ENCODE measurements around the gene GZMH. TPM values are rescaled to one million over a fixed set of nuclear protein-coding genes. Genes with fewer than 3 reads are reported as not detected.
"Not testable (repeated sequence)": the region's sequence is repeated elsewhere in the genome, so short reads cannot be mapped to it uniquely, and the experiment has no call there.

The GZMH gene, protein sequence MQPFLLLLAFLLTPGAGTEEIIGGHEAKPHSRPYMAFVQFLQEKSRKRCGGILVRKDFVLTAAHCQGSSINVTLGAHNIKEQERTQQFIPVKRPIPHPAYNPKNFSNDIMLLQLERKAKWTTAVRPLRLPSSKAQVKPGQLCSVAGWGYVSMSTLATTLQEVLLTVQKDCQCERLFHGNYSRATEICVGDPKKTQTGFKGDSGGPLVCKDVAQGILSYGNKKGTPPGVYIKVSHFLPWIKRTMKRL
- not detected in 2 replicates for total RNA-seq (2012; rRNA removed)

DNA sequence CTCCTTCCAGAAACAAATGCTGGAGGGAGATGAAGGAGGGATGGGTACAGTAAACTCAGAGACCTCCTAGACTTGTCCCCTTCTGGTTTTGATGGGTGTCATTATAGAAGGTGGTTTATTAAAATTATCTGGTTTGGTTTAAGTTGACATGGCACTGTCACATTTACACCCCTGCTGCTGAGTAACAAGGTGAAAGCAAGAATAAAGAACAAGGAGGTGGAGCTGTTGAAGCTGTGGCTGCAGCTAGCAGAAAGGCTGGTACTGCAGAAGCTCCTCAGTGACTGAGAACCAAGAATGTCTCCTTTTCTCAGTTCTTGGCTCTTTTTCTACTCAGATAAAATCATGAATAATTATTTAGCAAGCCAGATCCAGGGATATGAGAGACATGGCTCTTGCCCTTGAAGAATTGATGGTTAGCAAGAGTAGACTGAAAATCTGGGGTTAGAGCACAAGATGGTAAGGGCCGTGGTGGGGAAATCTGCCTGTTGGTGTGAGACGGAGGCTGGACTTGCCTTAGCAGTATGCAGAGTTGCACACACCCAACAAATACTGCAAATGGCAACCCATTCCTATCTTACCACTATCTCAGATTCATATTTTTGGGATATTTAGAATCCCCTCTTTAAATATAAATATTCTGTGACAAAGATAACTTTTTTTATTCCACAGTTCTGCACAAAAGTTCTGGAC, at the start of gene GZMH:
Gene GZMH (minus strand): TSS at position 31 of the 690 bp plus-strand sequence. CDS start 72 bp downstream, outside the sequence.
- H3K27me3 ChIP-seq (ENCODE audit: control insufficient read depth, insufficient read depth, low read length): no peaks in the 10 kb centered on the region
- H3K9me3 ChIP-seq (replicated peaks; ENCODE audit: low read length): peaks cover 4% of the 10 kb centered on the region
- H3K4me1 ChIP-seq (ENCODE audit: control insufficient read depth, insufficient read depth, low read length): no peaks in the 10 kb centered on the region
- H3K4me3 ChIP-seq (ENCODE audit: low read length): no peak within 1 kb of the TSS
- H3K36me3 ChIP-seq (ENCODE audit: insufficient read depth, low read length): no peaks in the 10 kb centered on the region
- no peak within 1 kb of the TSS for H3K4me2 ChIP-seq (ENCODE audit: low read length)
- no peak within 1 kb of the TSS for H3K9ac ChIP-seq (ENCODE audit: low read depth, low read length)

DNA sequence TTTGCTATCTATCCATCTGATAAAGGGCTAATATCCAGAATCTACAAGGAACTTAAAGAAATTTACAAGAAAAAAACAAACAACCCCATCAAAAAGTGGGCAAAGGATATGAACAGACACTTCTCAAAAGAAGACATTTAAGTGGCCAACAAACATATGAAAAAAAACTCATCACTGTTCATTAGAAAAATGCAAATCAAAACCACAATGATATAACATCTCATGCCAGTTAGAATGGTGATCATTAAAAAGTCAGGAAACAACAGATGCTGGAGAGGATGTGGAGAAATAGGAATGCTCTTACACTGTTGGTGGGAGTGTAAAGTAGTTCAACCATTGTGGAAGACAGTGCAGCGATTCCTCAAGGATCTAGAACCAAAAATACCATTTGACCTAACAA, 38.9 kb upstream of the GZMH start:
- not testable (repeated sequence) for H3K4me2 ChIP-seq (ENCODE audit: low read length); H3K27me3 ChIP-seq (ENCODE audit: control insufficient read depth, insufficient read depth, low read length); H3K9me3 ChIP-seq (replicated peaks; ENCODE audit: low read length); H3K9ac ChIP-seq (ENCODE audit: low read depth, low read length); H3K36me3 ChIP-seq (ENCODE audit: insufficient read depth, low read length); H3K4me1 ChIP-seq (ENCODE audit: control insufficient read depth, insufficient read depth, low read length); H3K4me3 ChIP-seq (ENCODE audit: low read length)

DNA sequence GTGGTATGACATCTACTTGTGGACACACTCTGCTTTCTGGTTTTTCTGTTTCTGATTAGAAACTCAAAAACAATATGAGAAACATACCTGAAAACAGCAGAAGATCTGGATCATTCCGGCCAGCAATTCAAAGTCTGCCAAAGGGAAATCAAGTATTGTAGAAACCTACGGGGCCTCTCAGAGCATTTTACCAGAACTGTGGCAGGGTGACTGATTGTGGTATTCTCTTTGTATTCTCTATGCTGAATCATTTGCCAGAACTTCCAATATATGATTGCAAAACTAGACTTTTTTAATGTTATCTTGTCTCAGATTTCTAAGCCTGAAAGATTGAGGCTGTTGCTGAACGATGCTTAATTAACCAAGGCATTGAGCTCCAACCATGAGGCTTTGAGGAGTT, 30.4 kb upstream of the GZMH start:
- no peak overlapping the region for H3K4me3 ChIP-seq (ENCODE audit: low read length)
- H3K4me2 ChIP-seq (ENCODE audit: low read length): no peak overlapping the region
- H3K9me3 ChIP-seq (replicated peaks; ENCODE audit: low read length): no peaks in the 10 kb centered on the region
- no peaks in the 10 kb centered on the region for H3K36me3 ChIP-seq (ENCODE audit: insufficient read depth, low read length)
- H3K4me1 ChIP-seq (ENCODE audit: control insufficient read depth, insufficient read depth, low read length): no peaks in the 10 kb centered on the region
- no peak overlapping the region for H3K9ac ChIP-seq (ENCODE audit: low read depth, low read length)
- H3K27me3 ChIP-seq (ENCODE audit: control insufficient read depth, insufficient read depth, low read length): no peaks in the 10 kb centered on the region

DNA sequence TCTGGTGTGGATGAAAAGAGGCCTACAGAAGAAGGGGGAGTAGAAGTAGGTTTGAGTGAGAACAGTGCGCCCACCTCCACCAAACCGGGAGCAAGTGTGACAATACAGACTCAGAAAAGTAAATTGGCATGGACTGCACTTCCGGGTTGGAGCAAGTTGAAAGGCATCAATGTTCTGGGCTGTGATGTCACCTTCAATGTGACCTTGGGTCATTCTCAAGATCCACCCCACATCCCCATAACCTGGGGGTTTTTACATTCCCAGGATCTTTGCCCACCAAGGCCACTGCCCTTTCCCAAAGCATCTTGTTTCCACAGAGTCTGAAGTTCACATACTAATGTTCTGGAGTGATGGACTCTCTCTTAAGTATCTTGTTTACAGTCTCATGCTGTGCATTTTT, 29.8 kb upstream of the GZMH start:
- H3K9me3 ChIP-seq (replicated peaks; ENCODE audit: low read length): no peaks in the 10 kb centered on the region

DNA sequence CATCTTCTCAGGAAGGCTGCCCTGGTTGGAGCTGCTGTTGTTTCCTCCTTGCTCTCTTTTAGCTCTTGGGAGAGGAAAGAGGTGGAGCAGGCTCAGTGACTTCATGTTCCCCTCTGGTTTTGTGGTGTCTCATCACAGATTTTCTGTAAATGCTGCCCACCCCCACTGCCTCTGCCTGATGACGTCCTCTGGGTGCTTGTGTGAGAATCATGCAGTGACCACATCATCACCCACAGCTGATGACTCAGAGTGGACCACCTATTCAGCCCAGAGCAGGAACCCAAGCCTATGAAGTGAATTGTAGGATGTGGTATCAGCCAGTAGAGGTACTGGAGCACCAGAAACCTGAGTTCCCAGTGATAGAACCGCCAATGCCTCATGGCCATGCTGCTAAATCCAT, 24.7 kb upstream of the GZMH start, which contains the start of gene GZMB:
Gene GZMB (minus strand): TSS at position 33 of the 400 bp plus-strand sequence. CDS start 30 bp downstream, at position 3.
- Histone ChIP-seq H3K4me1 (ENCODE audit: control insufficient read depth, insufficient read depth, low read length) (no peaks in the 10 kb centered on the region), H3K9ac (ENCODE audit: low read depth, low read length) (no peak within 1 kb of the TSS), H3K36me3 (ENCODE audit: insufficient read depth, low read length) (no peaks in the 10 kb centered on the region), H3K9me3 (replicated peaks; ENCODE audit: low read length) (no peaks in the 10 kb centered on the region), H3K4me2 (ENCODE audit: low read length) (no peak within 1 kb of the TSS), H3K4me3 (ENCODE audit: low read length) (no peak within 1 kb of the TSS), H3K27me3 (ENCODE audit: control insufficient read depth, insufficient read depth, low read length) (no peaks in the 10 kb centered on the region)

More for the DNA sequence above, 29.8 kb upstream of the GZMH start:
- Histone ChIP-seq H3K4me1 (ENCODE audit: control insufficient read depth, insufficient read depth, low read length) (no peaks in the 10 kb centered on the region), H3K27me3 (ENCODE audit: control insufficient read depth, insufficient read depth, low read length) (no peaks in the 10 kb centered on the region), H3K4me3 (ENCODE audit: low read length) (no peak overlapping the region), H3K36me3 (ENCODE audit: insufficient read depth, low read length) (no peaks in the 10 kb centered on the region), H3K9ac (ENCODE audit: low read depth, low read length) (no peak overlapping the region), H3K4me2 (ENCODE audit: low read length) (no peak overlapping the region)

DNA sequence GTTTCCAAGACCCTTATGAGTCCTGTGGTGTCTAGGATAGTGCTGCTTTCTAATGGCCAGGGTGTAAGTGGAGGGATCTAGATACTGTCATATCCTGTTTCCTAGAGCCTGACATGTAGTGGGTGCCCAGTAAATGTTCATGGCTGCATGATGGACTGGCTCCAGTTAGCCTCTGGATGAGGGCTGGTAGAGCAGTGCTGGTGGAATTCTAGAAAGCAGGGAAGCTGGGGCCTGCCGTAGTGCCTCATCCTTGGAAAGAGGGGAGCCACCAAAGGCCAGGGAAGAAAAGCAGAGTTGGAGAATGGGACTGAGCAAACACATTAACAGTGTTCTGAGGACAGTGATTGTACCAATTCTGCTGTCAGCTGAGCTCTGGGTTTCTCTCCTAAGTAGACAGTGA, 23.9 kb upstream of the GZMH start:
- no peaks in the 10 kb centered on the region for H3K9me3 ChIP-seq (replicated peaks; ENCODE audit: low read length)
- H3K36me3 ChIP-seq (ENCODE audit: insufficient read depth, low read length): no peaks in the 10 kb centered on the region
- H3K27me3 ChIP-seq (ENCODE audit: control insufficient read depth, insufficient read depth, low read length): no peaks in the 10 kb centered on the region
- H3K4me3 ChIP-seq (ENCODE audit: low read length): no peak overlapping the region
- H3K4me2 ChIP-seq (ENCODE audit: low read length): no peak overlapping the region
- H3K9ac ChIP-seq (ENCODE audit: low read depth, low read length): no peak overlapping the region
- no peaks in the 10 kb centered on the region for H3K4me1 ChIP-seq (ENCODE audit: control insufficient read depth, insufficient read depth, low read length)

DNA sequence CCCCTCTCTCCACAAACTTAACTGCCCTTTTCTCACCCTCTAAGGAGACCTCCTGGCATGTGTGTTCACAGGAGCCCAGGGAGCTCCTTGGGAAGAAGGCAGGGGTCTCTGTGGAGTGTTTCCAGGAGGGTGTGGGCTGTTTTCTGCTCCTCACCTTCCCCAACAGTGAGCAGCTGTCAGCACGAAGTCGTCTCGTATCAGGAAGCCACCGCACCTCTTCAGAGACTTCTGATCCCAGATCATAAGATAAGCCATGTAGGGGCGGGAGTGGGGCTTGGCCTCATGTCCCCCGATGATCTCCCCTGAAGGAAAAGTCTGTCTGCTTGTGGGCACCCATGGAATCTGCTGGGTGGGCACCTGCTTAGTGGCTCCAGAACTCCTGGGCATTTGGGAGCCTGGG, 23.3 kb upstream of the GZMH start:
- Histone ChIP-seq H3K9ac (ENCODE audit: low read depth, low read length) (no peak overlapping the region), H3K36me3 (ENCODE audit: insufficient read depth, low read length) (no peaks in the 10 kb centered on the region), H3K4me3 (ENCODE audit: low read length) (no peak overlapping the region), H3K9me3 (replicated peaks; ENCODE audit: low read length) (no peaks in the 10 kb centered on the region), H3K4me1 (ENCODE audit: control insufficient read depth, insufficient read depth, low read length) (no peaks in the 10 kb centered on the region), H3K4me2 (ENCODE audit: low read length) (no peak overlapping the region), H3K27me3 (ENCODE audit: control insufficient read depth, insufficient read depth, low read length) (no peaks in the 10 kb centered on the region)

DNA sequence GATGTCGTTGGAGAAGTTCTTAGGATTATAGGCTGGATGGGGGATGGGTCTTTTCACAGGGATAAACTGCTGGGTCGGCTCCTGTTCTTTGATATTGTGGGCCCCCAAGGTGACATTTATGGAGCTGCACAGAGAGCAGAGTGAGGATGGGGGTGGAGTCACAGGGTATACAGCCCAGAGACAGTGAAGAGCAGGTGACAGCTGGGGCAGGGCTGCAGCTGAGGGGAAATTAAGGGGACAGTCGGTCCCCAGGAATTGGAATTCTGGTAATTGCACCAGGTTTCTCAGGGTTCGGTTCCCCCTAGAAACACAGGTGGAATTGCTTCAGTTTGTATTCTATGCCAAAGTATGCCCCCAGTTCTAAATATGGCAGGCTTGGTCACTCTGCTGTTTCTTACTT, 22.9 kb upstream of the GZMH start:
- no peaks in the 10 kb centered on the region for H3K27me3 ChIP-seq (ENCODE audit: control insufficient read depth, insufficient read depth, low read length)
- H3K4me3 ChIP-seq (ENCODE audit: low read length): no peak overlapping the region
- H3K4me2 ChIP-seq (ENCODE audit: low read length): no peak overlapping the region
- H3K9ac ChIP-seq (ENCODE audit: low read depth, low read length): no peak overlapping the region
- H3K4me1 ChIP-seq (ENCODE audit: control insufficient read depth, insufficient read depth, low read length): no peaks in the 10 kb centered on the region
- no peaks in the 10 kb centered on the region for H3K36me3 ChIP-seq (ENCODE audit: insufficient read depth, low read length)
- no peaks in the 10 kb centered on the region for H3K9me3 ChIP-seq (replicated peaks; ENCODE audit: low read length)

DNA sequence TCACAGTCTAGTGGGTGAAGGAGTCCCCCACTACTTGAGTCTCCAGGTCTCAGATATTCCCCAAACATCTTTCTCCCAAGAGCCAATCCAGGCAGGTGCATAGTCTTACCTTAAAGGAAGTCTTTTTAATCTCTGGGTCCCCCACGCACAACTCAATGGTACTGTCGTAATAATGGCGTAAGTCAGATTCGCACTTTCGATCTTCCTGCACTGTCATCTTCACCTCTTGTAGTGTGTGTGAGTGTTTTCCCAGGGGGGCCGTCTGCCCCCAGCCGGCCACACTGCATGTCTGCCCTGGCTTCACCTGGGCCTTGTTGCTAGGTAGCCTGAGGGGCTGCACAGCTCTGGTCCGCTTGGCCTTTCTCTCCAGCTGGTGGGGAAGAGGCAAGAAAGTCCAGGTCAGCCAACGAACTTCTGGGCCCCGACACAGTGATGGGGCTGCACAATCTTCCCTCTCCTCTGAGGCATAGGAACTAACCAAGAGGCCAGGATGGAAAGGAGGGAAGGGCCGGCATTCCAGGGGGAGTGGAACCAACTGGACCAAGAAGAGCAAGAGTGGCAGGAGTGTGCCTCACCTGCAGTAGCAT, 22.4 kb upstream of the GZMH start:
- Histone ChIP-seq H3K36me3 (ENCODE audit: insufficient read depth, low read length) (no peaks in the 10 kb centered on the region), H3K4me2 (ENCODE audit: low read length) (no peak overlapping the region), H3K4me1 (ENCODE audit: control insufficient read depth, insufficient read depth, low read length) (no peaks in the 10 kb centered on the region), H3K9ac (ENCODE audit: low read depth, low read length) (no peak overlapping the region), H3K27me3 (ENCODE audit: control insufficient read depth, insufficient read depth, low read length) (no peaks in the 10 kb centered on the region), H3K4me3 (ENCODE audit: low read length) (no peak overlapping the region), H3K9me3 (replicated peaks; ENCODE audit: low read length) (no peaks in the 10 kb centered on the region)

DNA sequence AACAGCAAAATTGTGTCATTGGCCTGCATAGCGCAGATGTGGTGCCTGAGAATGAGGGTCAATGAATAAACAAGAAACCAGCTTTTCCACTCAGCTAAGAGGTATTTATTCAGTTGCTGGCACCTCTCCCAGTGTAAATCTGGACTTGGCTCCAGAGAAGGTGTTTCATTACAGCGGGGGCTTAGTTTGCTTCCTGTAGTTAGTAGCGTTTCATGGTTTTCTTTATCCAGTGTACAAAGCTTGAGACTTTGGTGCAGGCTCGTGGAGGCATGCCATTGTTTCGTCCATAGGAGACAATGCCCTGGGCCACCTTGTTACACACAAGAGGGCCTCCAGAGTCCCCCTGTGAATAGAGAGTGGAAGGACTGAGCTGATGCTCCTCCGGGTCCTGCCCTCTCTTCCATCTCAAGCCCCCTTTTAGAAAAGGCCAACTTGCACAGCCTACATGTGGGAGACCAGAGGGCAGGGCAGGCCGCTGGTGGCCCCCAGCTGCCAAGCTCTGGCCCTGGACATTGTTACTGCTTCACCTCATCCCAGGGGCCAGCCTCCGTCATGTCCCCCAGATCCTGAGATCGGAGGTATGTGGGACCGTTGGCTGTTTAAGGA, 21.5 kb upstream of the GZMH start:
- Histone ChIP-seq H3K27me3 (ENCODE audit: control insufficient read depth, insufficient read depth, low read length) (no peaks in the 10 kb centered on the region), H3K9ac (ENCODE audit: low read depth, low read length) (no peak overlapping the region), H3K4me1 (ENCODE audit: control insufficient read depth, insufficient read depth, low read length) (no peaks in the 10 kb centered on the region), H3K4me3 (ENCODE audit: low read length) (no peak overlapping the region), H3K9me3 (replicated peaks; ENCODE audit: low read length) (no peaks in the 10 kb centered on the region), H3K4me2 (ENCODE audit: low read length) (no peak overlapping the region), H3K36me3 (ENCODE audit: insufficient read depth, low read length) (no peaks in the 10 kb centered on the region)

DNA sequence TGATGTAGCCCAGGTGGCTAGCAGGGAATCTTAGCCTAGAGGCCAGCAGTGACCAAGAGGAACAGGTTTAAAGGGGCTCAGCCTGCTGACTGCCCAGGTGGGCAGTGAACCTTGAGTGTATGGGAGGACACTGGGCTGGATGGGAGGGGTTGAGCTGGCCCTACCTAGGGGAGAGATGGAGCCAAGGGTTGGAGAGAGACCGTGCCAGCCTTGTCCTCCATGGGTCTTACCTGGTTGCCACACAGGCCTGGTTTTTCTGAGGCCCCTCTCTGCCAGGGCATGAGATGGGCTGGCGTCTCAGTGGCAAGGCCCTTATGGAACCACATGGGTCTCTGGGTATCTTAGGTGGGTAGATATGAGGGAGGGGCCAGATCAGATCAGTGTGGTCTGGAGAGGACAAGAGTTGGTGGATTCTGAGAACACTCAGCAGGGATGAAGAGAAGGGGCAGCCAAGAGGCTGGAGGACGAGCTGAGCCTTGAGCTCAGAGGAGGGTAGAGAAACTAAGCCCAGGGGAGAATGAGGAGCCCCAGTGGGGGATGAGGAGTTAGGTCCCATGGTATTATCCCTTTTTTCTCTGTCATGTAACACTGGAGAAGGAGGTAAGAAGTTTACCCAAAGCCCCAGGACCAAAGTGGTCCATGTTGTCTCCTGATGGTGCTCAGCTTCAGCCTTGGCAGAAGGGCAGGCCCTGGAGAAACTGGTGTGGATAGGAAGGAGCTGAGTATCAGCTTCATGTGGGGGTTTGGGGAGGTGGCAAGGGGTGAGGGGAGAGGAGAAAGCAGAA, 20.8 kb upstream of the GZMH start:
- H3K4me2 ChIP-seq (ENCODE audit: low read length): no peak overlapping the region
- no peaks in the 10 kb centered on the region for H3K27me3 ChIP-seq (ENCODE audit: control insufficient read depth, insufficient read depth, low read length)
- no peaks in the 10 kb centered on the region for H3K4me1 ChIP-seq (ENCODE audit: control insufficient read depth, insufficient read depth, low read length)
- H3K9ac ChIP-seq (ENCODE audit: low read depth, low read length): no peak overlapping the region
- no peaks in the 10 kb centered on the region for H3K9me3 ChIP-seq (replicated peaks; ENCODE audit: low read length)
- no peaks in the 10 kb centered on the region for H3K36me3 ChIP-seq (ENCODE audit: insufficient read depth, low read length)
- no peak overlapping the region for H3K4me3 ChIP-seq (ENCODE audit: low read length)

All from skeletal muscle satellite cell (primary cell).